Hepatocyte (in vitro differentiated cells): ENCODE data around the gene OGFR. TPM values are rescaled to one million over a fixed set of nuclear protein-coding genes. Genes with fewer than 3 reads are reported as not detected.

Experiments
- DNase-seq: peaks from one replicate; pipeline ENCODE4 v3.0.0-alpha.2; 2016; ENCODE audit warnings: low spot score
- H2AFZ ChIP-seq: fragments of 200-600 bp; sonication (generic); 2 replicates; pipeline ENCODE4 v1.6.0; 2016; ENCODE audit warnings: antibody characterized with exemption, mild to moderate bottlenecking
- H3K27ac ChIP-seq: fragments of 200-600 bp; sonication (generic); 2 replicates; pipeline ENCODE4 v1.5.1; 2016; ENCODE audit warnings: mild to moderate bottlenecking
- H3K27me3 ChIP-seq: fragments of 200-600 bp; sonication (generic); 2 replicates; pipeline ENCODE4 v1.6.1; 2016
- H3K36me3 ChIP-seq: fragments of 200-600 bp; sonication (generic); replicated peaks from 2 replicates; pipeline ENCODE4 v1.5.1; 2016; ENCODE audit warnings: low read depth; ENCODE audit not compliant: insufficient read depth
- H3K4me1 ChIP-seq: fragments of 200-600 bp; sonication (generic); 2 replicates; pipeline ENCODE4 v1.5.1; 2016; ENCODE audit warnings: mild to moderate bottlenecking, moderate library complexity; ENCODE audit not compliant: insufficient read depth
- H3K4me2 ChIP-seq: fragments of 200-600 bp; sonication (generic); 2 replicates; pipeline ENCODE4 v1.6.0; 2016
- H3K4me3 ChIP-seq: fragments of 200-600 bp; sonication (generic); 2 replicates; pipeline ENCODE4 v1.5.1; 2016; ENCODE audit warnings: mild to moderate bottlenecking
- H3K79me2 ChIP-seq: fragments of 200-600 bp; sonication (generic); 2 replicates; pipeline ENCODE4 v1.6.0; 2017; ENCODE audit warnings: mild to moderate bottlenecking
- H3K9me2 ChIP-seq: fragments of 200-600 bp; sonication (generic); replicated peaks from 2 replicates; pipeline ENCODE4 v1.6.0; 2017; ENCODE audit warnings: mild to moderate bottlenecking; ENCODE audit not compliant: insufficient read depth
- H3K9me3 ChIP-seq: fragments of 200-600 bp; sonication (generic); 2 replicates; pipeline ENCODE4 v1.5.1; 2016; ENCODE audit warnings: low read depth, mild to moderate bottlenecking
- H4K20me1 ChIP-seq: fragments of 200-600 bp; sonication (generic); 2 replicates; pipeline ENCODE4 v1.6.0; 2016; ENCODE audit warnings: mild to moderate bottlenecking; ENCODE audit not compliant: insufficient read depth, poor library complexity, severe bottlenecking
- EZH2 ChIP-seq: fragments of 200-600 bp; sonication (generic); IDR thresholded peaks from 2 replicates; pipeline ENCODE4 v1.6.1; 2016; ENCODE audit warnings: antibody characterized with exemption, mild to moderate bottlenecking, borderline replicate concordance
- EZH2phosphoT487 ChIP-seq: fragments of 200-600 bp; sonication (generic); IDR thresholded peaks from one replicate; pipeline ENCODE4 v1.6.1; 2018; ENCODE audit warnings: antibody characterized with exemption, mild to moderate bottlenecking, low read depth, moderate library complexity; ENCODE audit not compliant: unreplicated experiment, severe bottlenecking
- WGBS: methylation state at CpG from one replicate; pipeline ENCODE4 v1.1.6; 2016; ENCODE audit warnings: low lambda C conversion rate; ENCODE audit errors: missing lambda C conversion rate; 5-methylcytosine and 5-hydroxymethylcytosine counted together
- polyA plus RNA-seq: library from polyadenylated mRNA; unstranded; fragments of >200 nt; fragmentation: Nextera tagmentation; extraction: Ambion mirVana; gene quantifications from 2 replicates; pipeline ENCODE4 v1.2.1, GENCODE V29; 2016
- total RNA-seq: library from RNA; depleted of rRNA; stranded (reverse); fragments of >200 nt; gene quantifications from 2 replicates; pipeline ENCODE4 v1.2.3, GENCODE V29; 2014
- TF ChIP-seq, protein P1 (sequence below): fragments of 200-600 bp; sonication (generic); IDR thresholded peaks from 2 replicates; pipeline ENCODE4 v1.5.1; 2016; ENCODE audit warnings: antibody characterized with exemption, mild to moderate bottlenecking; ENCODE audit not compliant: poor library complexity

The OGFR gene
- total and polyA plus RNA-seq, 2 experiments from 2014 or later = 47.6 to 80.8 TPM

DNA sequence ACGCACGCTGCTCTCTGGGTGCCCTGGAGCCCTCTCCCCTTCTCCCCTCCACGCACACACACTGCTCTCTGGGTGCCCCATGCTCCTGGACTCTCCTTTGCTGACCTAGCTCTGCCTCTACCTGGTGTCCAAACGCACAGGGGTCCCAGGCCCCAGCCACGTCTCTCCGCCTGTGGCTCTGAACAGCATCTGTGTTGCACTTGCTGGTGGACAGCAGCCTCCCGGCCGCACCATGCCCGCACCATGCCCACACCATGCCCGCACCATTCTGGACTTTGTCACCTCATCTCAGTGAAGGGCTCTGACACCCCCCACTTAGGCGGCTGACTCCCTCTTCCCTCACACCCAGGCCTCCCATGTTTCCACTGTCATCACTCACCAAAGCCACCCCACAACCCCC, 35.2 kb downstream of the OGFR start:
- Histone ChIP-seq H3K4me2 (no peak overlapping the region), H2AFZ (no peak overlapping the region), H3K9me2 (no peaks in the 10 kb centered on the region), H4K20me1 (no peaks in the 10 kb centered on the region), H3K79me2 (no peaks in the 10 kb centered on the region), H3K4me3 (no peak overlapping the region), H3K36me3 (no peaks in the 10 kb centered on the region), H3K27ac (no peak overlapping the region), H3K9me3 (no peaks in the 10 kb centered on the region), H3K4me1 (peaks cover 6% of the 10 kb centered on the region), H3K27me3 (no peaks in the 10 kb centered on the region)
- TF ChIP-seq, protein P1, sequence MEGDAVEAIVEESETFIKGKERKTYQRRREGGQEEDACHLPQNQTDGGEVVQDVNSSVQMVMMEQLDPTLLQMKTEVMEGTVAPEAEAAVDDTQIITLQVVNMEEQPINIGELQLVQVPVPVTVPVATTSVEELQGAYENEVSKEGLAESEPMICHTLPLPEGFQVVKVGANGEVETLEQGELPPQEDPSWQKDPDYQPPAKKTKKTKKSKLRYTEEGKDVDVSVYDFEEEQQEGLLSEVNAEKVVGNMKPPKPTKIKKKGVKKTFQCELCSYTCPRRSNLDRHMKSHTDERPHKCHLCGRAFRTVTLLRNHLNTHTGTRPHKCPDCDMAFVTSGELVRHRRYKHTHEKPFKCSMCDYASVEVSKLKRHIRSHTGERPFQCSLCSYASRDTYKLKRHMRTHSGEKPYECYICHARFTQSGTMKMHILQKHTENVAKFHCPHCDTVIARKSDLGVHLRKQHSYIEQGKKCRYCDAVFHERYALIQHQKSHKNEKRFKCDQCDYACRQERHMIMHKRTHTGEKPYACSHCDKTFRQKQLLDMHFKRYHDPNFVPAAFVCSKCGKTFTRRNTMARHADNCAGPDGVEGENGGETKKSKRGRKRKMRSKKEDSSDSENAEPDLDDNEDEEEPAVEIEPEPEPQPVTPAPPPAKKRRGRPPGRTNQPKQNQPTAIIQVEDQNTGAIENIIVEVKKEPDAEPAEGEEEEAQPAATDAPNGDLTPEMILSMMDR = no peak
- TF ChIP-seq EZH2 (no peak), EZH2phosphoT487 (no peak)
- DNase-seq = no peak
- WGBS = 97% methylated on average over 7 of the region's 11 CpGs

GRCh38 chr20:62840244-62841197, 35.9 kb downstream of the OGFR start:
- no peaks in the 10 kb centered on the region for H4K20me1 ChIP-seq
- TF ChIP-seq, protein P1 = no peak
- no peak for TF ChIP-seq EZH2phosphoT487
- no peak for TF ChIP-seq EZH2
- peaks cover 6% of the 10 kb centered on the region for H3K4me1 ChIP-seq
- no peak overlapping the region for H3K4me3 ChIP-seq
- DNase-seq = peak; percentile 5
- H3K27ac ChIP-seq = no peak overlapping the region
- no peaks in the 10 kb centered on the region for H3K79me2 ChIP-seq
- H3K9me3 ChIP-seq = no peaks in the 10 kb centered on the region
- H3K36me3 ChIP-seq = no peaks in the 10 kb centered on the region
- 94% methylated on average over 38 of the region's 45 CpGs for WGBS
- H3K4me2 ChIP-seq = no peak overlapping the region
- H2AFZ ChIP-seq = no peak overlapping the region
- H3K27me3 ChIP-seq = no peaks in the 10 kb centered on the region
- no peaks in the 10 kb centered on the region for H3K9me2 ChIP-seq

- no peaks in the 10 kb centered on the region for H4K20me1 ChIP-seq
- no peaks in the 10 kb centered on the region for H3K27me3 ChIP-seq
- H3K79me2 ChIP-seq = no peaks in the 10 kb centered on the region
- TF ChIP-seq, protein P1 = no peak
- 88% methylated on average over 16 of the region's 16 CpGs for WGBS
- H3K36me3 ChIP-seq = no peaks in the 10 kb centered on the region
- DNase-seq = no peak
- H3K9me3 ChIP-seq = no peaks in the 10 kb centered on the region
- H3K4me1 ChIP-seq = peaks cover 6% of the 10 kb centered on the region
- H3K9me2 ChIP-seq = no peaks in the 10 kb centered on the region
- no peak overlapping the region for H3K4me3 ChIP-seq
- no peak overlapping the region for H3K27ac ChIP-seq
- no peak overlapping the region for H2AFZ ChIP-seq
- no peak overlapping the region for H3K4me2 ChIP-seq
Measured at GRCh38 chr20:62841705-62842212, 37.1 kb downstream of the OGFR start.
